Mucosa of descending colon (tissue), 3 donors: ENCODE measurements around the gene TYW1. TPM values are rescaled to one million over a fixed set of nuclear protein-coding genes. Genes with fewer than 3 reads are reported as not detected.
A peak's percentile ranks its signal among the peaks of the same experiment; 100 is the strongest.
"Not testable (repeated sequence)": the region's sequence is repeated elsewhere in the genome, so short reads cannot be mapped to it uniquely, and the experiment has no call there.

ENCODE experiments used
- ATAC-seq: fragments of 200-7000 bp; cut with Tn5 transposase; one replicate; pipeline ENCODE4 v1.9.1; 2020; ENCODE audit warnings: mild to moderate bottlenecking, moderate library complexity
- DNase-seq, 3 donors: peaks; one replicate each; pipeline ENCODE4 v3.0.0-alpha.2; 2020
- H3K36me3 ChIP-seq: fragments of 200-600 bp; one replicate; pipeline ENCODE4 v1.8.0; 2021; ENCODE audit warnings: low read depth, mild to moderate bottlenecking
- H3K4me1 ChIP-seq: fragments of 200-600 bp; one replicate; pipeline ENCODE4 v1.8.0; 2021; ENCODE audit warnings: low read depth, mild to moderate bottlenecking
- H3K4me3 ChIP-seq: fragments of 200-600 bp; one replicate; pipeline ENCODE4 v1.8.0; 2021; ENCODE audit warnings: mild to moderate bottlenecking
- H3K9me3 ChIP-seq: fragments of 200-600 bp; one replicate; pipeline ENCODE4 v1.8.0; 2021; ENCODE audit warnings: mild to moderate bottlenecking
- CTCF ChIP-seq: fragments of 200-600 bp; IDR thresholded peaks from one replicate; pipeline ENCODE4 v1.8.0; 2022; ENCODE audit warnings: antibody characterized with exemption, mild to moderate bottlenecking
- intact Hi-C, 2 donors: fragments of 100-400 bp; cut with DNase I in 1 of 2; cut with micrococcal nuclease in 1 of 2; formaldehyde crosslinking; loops; one replicate each; pipeline versions ENCODE4 v1.11.0 to v1.11.1; 2022; cut with DNase I, micrococcal nuclease
- total RNA-seq, 3 donors: library from RNA; stranded (reverse); fragmentation: NEBNext Ultra II Directional in 2 of 3; extraction: Animal tissue kit (Norgen Biotek cat#: 25700) in 2 of 3; gene quantifications; one replicate each; pipeline versions ENCODE4 v1.2.1 to v1.2.4, GENCODE V29; 2021 to 2023
- donor health status: DM: no; HTN: no; CAD: no; lungs with moderate emphysema.
- donor health status: DM: no; HTN: no; CAD: no.
- donor health status: DM: no; HTN: yes; CAD: no.

Gene TYW1
- total RNA-seq, 3 donors from 2014 or later, result 14.6 to 19.0 (median 16.6) TPM

- peak overlapping the region; percentile 57 for H3K4me3 ChIP-seq
- intact Hi-C loops, result loop anchor here in 1 of 2 donors (10.0 kb wide), 1 partner anchor 70 kb away; the partner anchor contains the start of gene TMEM248
- DNase-seq (peak; percentile 64 to 71 (median 70)), ATAC-seq (peak; percentile 76)
- not testable (repeated sequence) for H3K9me3 ChIP-seq
- peaks cover 12% of the 10 kb centered on the region for H3K36me3 ChIP-seq
- peak; percentile 11 for TF ChIP-seq CTCF
- peaks cover 12% of the 10 kb centered on the region for H3K4me1 ChIP-seq
These were observed 2.0 kb upstream of the TYW1 start for GRCh38 chr7:66994691-66995049.

DNA sequence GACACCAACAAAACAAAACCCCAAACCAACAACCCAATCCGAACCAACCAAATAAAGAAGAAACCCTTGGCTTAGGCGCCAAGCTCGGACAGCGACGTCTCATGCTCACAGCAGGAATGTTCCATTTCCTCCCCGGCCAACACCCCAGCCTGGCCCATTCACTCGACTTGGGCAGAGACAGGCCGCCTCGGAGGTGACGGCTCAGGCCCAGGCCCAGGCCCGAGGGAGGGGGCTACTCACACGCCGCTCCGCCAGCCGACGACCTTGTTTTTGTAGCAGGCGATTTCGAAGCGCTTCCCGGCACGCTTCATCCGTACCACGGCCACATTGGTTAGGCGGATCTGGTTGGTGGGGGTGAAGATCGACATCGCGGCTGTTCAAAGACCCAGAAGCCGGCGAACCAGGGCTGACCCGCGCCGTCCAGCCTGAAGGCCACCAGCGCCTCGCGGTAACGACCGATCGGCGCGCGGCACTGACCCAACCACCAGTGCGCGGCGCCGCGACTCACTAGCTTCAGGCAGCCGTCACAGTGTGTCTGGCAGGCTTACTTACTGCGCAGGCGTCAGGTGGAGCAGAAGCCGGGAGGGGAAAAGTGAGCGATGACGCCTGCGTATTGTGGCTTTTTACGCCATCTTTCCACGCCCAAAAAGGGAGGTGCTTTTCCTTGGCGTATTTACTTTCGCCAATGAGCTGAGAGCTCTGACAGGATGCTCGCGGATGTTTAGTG is 1.4 kb upstream of the TYW1 start, which contains the start of gene SBDS:
Gene SBDS (minus strand): TSS at position 537 of the 727 bp plus-strand sequence. CDS start 169 bp downstream, at position 368.
- ATAC-seq (peak; percentile 87), DNase-seq (peak; percentile 92 to 97 (median 95))
- peak within 1 kb of the TSS; percentile 57 for H3K4me3 ChIP-seq
- peaks cover 12% of the 10 kb centered on the region for H3K36me3 ChIP-seq
- not testable (repeated sequence) for H3K9me3 ChIP-seq
- intact Hi-C loops, result loop anchor here in 1 of 2 donors (10.0 kb wide), 1 partner anchor 70 kb away; the partner anchor contains the start of gene TMEM248
- peaks cover 12% of the 10 kb centered on the region for H3K4me1 ChIP-seq

DNA sequence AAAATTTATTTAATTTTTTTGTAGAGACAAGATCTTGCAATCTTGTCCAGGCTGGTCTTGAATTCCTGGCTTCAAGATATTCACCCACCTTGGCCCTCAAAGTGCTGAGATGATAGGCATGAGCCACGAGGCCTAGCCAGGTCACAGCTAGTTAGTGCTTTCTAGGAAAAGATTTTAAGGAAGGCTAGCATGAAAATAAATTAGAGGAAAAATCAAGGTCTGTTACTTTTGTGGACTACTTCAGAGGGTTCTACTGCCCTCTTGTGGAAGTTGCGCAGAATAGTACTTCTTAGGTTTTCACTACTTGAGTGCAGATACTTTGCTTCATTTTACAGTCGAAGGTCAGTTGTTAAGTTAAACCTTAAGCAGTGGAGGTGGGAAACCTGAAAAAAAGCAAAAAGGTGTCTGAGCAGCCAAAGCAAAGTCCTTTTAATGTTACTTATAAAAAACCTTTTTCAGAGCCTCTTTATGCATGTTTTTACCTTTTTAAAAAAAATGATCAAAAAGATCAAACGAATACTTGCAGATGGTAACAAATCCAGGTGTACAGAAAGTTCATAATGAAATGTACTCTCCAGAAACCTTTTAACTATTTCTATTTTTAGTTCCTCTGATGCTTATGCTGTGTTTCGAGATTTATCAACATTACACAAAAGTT is 4.1 kb downstream of the TYW1 start:
- H3K4me3 ChIP-seq, H3K36me3 ChIP-seq, H3K9me3 ChIP-seq, H3K4me1 ChIP-seq, DNase-seq, intact Hi-C loops, ATAC-seq: not testable (repeated sequence)
- TF ChIP-seq CTCF, result peak; percentile 16

DNA sequence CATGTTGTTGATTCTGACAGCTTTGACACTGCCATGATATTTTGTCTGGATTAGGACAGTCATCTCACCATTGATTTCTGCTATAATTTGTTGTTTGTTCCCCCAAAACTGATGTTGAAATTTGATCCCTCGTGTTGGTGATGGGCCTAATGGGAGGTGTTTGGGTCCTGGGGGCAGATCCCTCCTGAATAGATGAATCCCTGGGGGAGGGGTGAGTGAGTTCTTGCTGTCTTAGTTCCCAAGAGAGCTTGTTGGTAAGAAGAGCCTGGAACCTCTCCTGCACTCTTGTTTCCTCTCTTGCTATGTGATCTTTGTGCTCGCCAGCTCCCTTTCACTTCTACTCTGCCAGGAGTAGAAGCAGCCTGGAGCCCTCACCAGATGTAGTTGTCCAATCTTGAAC is 7.5 kb downstream of the TYW1 start:
- H3K36me3 ChIP-seq, H3K4me3 ChIP-seq, H3K9me3 ChIP-seq, intact Hi-C loops, ATAC-seq, H3K4me1 ChIP-seq, DNase-seq: not testable (repeated sequence)

DNA sequence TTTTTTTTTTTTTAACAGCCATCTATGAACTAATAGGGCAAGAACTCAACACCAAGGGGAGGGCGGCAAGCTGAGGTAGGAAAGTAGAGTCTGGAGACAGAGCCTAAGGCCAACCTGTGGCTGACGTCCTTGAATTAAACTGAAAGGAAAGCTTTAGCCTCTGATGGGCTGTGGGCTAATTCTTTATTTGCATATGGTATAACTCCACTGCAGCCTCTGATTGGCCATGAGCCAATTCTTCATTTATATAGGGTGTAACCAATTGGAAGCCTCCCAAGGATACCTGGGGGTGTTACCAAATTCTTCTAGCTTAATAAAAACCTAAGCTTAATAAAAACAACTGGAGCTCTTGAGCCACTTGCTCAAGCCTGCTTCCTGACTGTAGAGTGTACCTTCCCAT is 10.3 kb downstream of the TYW1 start:
- peak; percentile 49 for ATAC-seq
- TF ChIP-seq CTCF, result no peak
- no peak for DNase-seq
- intact Hi-C loops, result no loop called here
- Histone ChIP-seq H3K4me3 (no peak overlapping the region), H3K4me1 (no peaks in the 10 kb centered on the region), H3K9me3 (no peaks in the 10 kb centered on the region), H3K36me3 (no peaks in the 10 kb centered on the region)

DNA sequence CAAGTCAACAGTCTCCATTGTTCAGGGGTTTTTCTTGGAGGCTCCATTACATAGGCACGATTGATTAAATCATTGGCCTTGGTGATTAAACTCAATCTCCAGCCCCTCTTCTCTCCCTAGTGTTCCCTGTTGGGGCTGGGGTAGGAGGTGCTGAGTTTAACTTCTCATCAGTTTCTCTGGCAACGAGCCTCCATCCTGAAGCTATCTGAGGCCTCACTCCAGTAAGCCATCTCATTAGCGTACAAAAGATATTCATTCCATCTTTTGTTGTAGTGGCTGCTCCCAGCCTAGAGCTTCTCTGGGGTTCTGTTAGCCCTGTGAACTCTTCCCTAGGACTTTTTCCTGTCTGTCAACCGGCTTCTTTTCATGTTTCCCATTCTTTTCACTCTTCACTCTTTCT is 11.6 kb downstream of the TYW1 start:
- Histone ChIP-seq H3K4me1 (no peaks in the 10 kb centered on the region), H3K36me3 (peaks cover 3% of the 10 kb centered on the region), H3K9me3 (no peaks in the 10 kb centered on the region), H3K4me3 (no peak overlapping the region)
- intact Hi-C loops, result no loop called here
- ATAC-seq, result no peak
- no peak for DNase-seq
- TF ChIP-seq CTCF, result no peak

DNA sequence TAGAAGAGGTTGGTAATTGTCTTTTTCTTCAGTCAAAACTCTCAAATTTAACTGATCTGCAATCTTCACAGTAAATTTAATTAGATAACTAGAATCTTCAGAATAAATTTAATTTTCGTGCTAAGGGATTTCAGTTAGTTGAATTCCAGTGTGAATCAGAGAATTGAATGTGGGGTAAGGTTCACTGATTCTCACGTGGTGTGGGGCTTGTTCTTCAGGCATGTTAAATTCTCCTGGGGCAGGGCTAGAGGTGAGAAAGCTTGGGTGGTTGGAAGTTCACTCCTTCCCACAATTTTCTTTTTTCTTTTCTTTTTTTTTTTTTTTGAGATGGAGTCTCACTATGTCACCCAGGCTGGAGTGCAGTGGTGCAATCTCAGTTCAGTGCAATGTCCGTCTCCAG is 13.0 kb downstream of the TYW1 start:
- H3K4me3 ChIP-seq, H3K36me3 ChIP-seq, H3K9me3 ChIP-seq, intact Hi-C loops, H3K4me1 ChIP-seq, ATAC-seq, DNase-seq: not testable (repeated sequence)

DNA sequence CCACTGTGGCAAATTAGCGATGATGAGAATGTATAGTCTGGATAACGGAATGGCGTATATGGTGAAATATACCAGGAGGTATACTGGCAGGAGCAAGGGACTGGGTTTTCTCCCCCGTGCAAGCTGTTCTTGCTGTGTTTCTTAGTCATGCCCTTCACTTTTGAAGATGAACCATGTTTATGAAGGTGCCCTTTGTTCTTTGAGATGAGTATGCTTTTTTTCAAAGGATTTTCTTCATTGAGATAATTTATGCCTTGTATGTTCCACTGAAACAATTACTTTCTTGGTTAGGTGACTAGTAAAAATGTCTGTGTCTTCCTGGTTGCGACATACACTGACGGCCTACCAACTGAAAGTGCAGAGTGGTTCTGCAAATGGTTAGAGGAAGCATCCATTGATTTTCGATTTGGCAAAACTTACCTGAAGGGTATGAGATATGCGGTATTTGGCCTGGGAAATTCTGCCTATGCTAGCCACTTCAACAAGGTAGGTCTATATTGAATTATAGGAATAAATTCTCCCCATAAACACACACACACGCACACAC is 17.5 kb downstream of the TYW1 start:
- H3K9me3 ChIP-seq, H3K4me1 ChIP-seq, ATAC-seq, DNase-seq, H3K4me3 ChIP-seq, H3K36me3 ChIP-seq, intact Hi-C loops: not testable (repeated sequence)

- intact Hi-C loops, ATAC-seq, H3K4me1 ChIP-seq, H3K4me3 ChIP-seq, H3K9me3 ChIP-seq, DNase-seq, H3K36me3 ChIP-seq: not testable (repeated sequence)
These were observed 21.3 kb downstream of the TYW1 start for GRCh38 chr7:67017971-67018370.
